Upper lobe of left lung (tissue), 4 donors: ENCODE results near the gene NPEPPS.

Experiments
- POLR2A ChIP-seq, 4 donors: fragments of 450-650 bp; IDR thresholded peaks; one replicate each; pipeline ENCODE4 v1.5.1; 2016 to 2017; ENCODE audit warnings: antibody characterized with exemption in 4 of 4, mild to moderate bottlenecking in 2 of 4
- POLR2AphosphoS5 ChIP-seq, 2 donors: sonication (generic); formaldehyde crosslinking; IDR thresholded peaks; one replicate each; pipeline ENCODE4 v1.5.1; 2017; ENCODE audit warnings: antibody characterized with exemption in 2 of 2
- TF ChIP-seq, protein P1 (sequence below), 6 experiments: fragments of 450-650 bp in 4 of 6; fragments of 200-600 bp in 2 of 6; sonication (generic) in 2 of 6; IDR thresholded peaks; one replicate each; pipeline ENCODE4 v1.5.1; 2016 to 2019; ENCODE audit warnings: antibody characterized with exemption in 6 of 6

DNA sequence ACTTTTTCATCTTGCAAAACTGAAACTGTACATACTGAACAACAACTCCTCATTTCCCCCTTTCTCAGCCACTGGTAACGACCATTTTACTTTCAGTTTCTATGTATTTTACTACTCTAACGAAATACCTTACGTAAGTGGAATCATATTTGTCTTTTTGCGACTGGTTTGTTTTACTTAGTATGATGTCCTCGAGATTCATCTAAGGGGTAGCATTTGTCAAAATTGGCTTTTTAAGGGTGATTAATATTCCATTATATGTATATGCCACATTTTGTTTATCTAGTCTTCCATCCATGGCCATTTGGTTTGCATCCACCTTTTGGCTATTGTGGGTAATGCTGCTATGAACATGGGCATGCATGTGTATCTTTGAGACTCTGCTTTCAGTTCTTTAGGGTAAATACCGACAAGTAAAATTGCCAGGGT is 129.2 kb downstream of the NPEPPS start:
- TF ChIP-seq, protein P1, sequence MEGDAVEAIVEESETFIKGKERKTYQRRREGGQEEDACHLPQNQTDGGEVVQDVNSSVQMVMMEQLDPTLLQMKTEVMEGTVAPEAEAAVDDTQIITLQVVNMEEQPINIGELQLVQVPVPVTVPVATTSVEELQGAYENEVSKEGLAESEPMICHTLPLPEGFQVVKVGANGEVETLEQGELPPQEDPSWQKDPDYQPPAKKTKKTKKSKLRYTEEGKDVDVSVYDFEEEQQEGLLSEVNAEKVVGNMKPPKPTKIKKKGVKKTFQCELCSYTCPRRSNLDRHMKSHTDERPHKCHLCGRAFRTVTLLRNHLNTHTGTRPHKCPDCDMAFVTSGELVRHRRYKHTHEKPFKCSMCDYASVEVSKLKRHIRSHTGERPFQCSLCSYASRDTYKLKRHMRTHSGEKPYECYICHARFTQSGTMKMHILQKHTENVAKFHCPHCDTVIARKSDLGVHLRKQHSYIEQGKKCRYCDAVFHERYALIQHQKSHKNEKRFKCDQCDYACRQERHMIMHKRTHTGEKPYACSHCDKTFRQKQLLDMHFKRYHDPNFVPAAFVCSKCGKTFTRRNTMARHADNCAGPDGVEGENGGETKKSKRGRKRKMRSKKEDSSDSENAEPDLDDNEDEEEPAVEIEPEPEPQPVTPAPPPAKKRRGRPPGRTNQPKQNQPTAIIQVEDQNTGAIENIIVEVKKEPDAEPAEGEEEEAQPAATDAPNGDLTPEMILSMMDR (IDR thresholded peaks at IDR 0.05), result peak in 2 of 6 experiments; percentile 23 to 29
- no peak for TF ChIP-seq POLR2A (IDR thresholded peaks at IDR 0.05)
- TF ChIP-seq POLR2AphosphoS5 (IDR thresholded peaks at IDR 0.05), result no peak
